Activated B cell treated with CpG ODN at 0.5 μM for 24 hours (primary cell): Measurements from ENCODE around the gene SFRP2. TPM values are rescaled to one million over a fixed set of nuclear protein-coding genes. Genes with fewer than 3 reads are reported as not detected.

Source experiments
- ATAC-seq: fragments of 200-7000 bp; cut with Tn5 transposase; one replicate; pipeline ENCODE4 v1.10.0; 2021; ENCODE audit warnings: low read depth, mild to moderate bottlenecking, moderate library complexity
- CTCF ChIA-PET: fragments of 350-600 bp; sonication (Branson Sonifier 250); formaldehyde crosslinking; loops from one replicate; lab custom pipeline; 2021; ENCODE audit warnings: antibody characterized with exemption; lab: Charles Lee
- POLR2A ChIA-PET: fragments of 350-600 bp; sonication (Branson Sonifier 250); formaldehyde crosslinking; loops from one replicate; lab custom pipeline; 2021; ENCODE audit warnings: antibody characterized with exemption; lab: Charles Lee
- DNase-seq: peaks from one replicate; pipeline ENCODE4 v3.0.0; 2022
- H3K27ac Mint-ChIP-seq: one replicate; pipeline ENCODE4 v1.8.0; 2020; ENCODE audit warnings: mixed read lengths
- H3K27me3 Mint-ChIP-seq: one replicate; pipeline ENCODE4 v1.8.0; 2021; ENCODE audit warnings: mixed read lengths
- H3K36me3 Mint-ChIP-seq: one replicate; pipeline ENCODE4 v1.8.0; 2021; ENCODE audit warnings: low read depth, mixed read lengths
- H3K4me1 Mint-ChIP-seq: one replicate; pipeline ENCODE4 v1.8.0; 2021; ENCODE audit warnings: mixed read lengths
- H3K4me3 Mint-ChIP-seq: one replicate; pipeline ENCODE4 v1.8.0; 2020; ENCODE audit warnings: mild to moderate bottlenecking, mixed read lengths
- H3K9me3 Mint-ChIP-seq: one replicate; pipeline ENCODE4 v1.8.0; 2020; ENCODE audit warnings: mixed read lengths
- intact Hi-C: fragments of 100-400 bp; cut with micrococcal nuclease; formaldehyde crosslinking; loops from one replicate; pipeline ENCODE4 v1.15.1; 2024
- total RNA-seq: library from RNA; stranded (reverse); gene quantifications from 2 replicates; pipeline ENCODE4 v1.2.3, GENCODE V29; 2022
- TF ChIP-seq, protein P1 (sequence below): fragments of 200-600 bp; IDR thresholded peaks from one replicate; pipeline ENCODE4 v1.8.0; 2022; ENCODE audit warnings: antibody characterized with exemption, mild to moderate bottlenecking

SFRP2 gene
- total RNA-seq, 1 donor from 2014 or later = not detected

DNA sequence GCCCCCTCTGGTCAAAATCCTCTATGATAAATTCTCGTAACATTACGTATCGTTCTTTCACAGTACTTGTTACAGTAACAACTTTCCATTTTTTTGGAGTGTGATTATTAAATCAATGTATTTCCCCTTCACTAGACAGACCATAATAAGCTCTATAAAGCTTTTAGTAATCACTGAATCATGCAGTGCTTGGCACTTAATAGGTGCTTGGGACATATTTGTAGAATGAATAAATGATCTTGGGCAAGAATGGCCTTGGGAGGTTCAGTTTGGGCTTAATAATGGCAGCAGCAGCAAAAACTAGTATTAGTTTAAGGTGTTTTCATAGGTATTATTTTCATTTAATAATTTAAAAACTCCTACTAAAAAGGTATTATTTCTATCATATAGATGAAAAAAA, 33.4 kb upstream of the SFRP2 start:
- no peak overlapping the region for H3K4me3 Mint-ChIP-seq
- no peaks in the 10 kb centered on the region for H3K4me1 Mint-ChIP-seq
- TF ChIP-seq, protein P1, sequence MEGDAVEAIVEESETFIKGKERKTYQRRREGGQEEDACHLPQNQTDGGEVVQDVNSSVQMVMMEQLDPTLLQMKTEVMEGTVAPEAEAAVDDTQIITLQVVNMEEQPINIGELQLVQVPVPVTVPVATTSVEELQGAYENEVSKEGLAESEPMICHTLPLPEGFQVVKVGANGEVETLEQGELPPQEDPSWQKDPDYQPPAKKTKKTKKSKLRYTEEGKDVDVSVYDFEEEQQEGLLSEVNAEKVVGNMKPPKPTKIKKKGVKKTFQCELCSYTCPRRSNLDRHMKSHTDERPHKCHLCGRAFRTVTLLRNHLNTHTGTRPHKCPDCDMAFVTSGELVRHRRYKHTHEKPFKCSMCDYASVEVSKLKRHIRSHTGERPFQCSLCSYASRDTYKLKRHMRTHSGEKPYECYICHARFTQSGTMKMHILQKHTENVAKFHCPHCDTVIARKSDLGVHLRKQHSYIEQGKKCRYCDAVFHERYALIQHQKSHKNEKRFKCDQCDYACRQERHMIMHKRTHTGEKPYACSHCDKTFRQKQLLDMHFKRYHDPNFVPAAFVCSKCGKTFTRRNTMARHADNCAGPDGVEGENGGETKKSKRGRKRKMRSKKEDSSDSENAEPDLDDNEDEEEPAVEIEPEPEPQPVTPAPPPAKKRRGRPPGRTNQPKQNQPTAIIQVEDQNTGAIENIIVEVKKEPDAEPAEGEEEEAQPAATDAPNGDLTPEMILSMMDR = no peak
- ATAC-seq (no peak), DNase-seq (no peak)
- intact Hi-C loops = no loop called here
- H3K36me3 Mint-ChIP-seq = no peaks in the 10 kb centered on the region
- peaks cover 2% of the 10 kb centered on the region for H3K9me3 Mint-ChIP-seq
- H3K27ac Mint-ChIP-seq = no peak overlapping the region
- ChIA-PET POLR2A (no interaction called here), CTCF (no interaction called here)
- peaks cover 7% of the 10 kb centered on the region for H3K27me3 Mint-ChIP-seq

GRCh38 chr4:153817466-153817865, 28.6 kb upstream of the SFRP2 start:
- H3K27ac Mint-ChIP-seq = no peak overlapping the region
- CTCF ChIA-PET = no interaction called here
- intact Hi-C loops = no loop called here

DNA sequence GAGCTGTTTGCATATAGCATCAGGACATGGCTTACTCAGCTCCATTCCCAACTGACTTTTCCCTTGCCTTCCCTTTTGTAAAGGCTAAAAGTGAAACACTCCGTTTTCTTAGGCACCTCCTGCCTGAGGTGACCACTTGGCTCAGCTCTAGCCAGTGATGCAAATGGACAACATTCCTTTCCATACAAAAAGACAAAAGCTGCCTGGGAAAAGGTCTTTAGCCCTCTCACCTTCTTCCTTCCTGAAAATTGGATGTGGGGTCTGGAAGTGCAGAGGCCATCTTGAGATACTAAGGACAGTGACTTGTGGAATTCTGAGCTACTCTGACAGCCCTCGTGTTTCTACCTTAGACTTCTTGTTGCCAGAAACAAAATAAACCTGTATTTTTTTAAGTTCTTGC, 27.7 kb upstream of the SFRP2 start:
- CTCF ChIA-PET = no interaction called here
- ATAC-seq (no peak), DNase-seq (no peak)
- H3K36me3 Mint-ChIP-seq = no peaks in the 10 kb centered on the region
- peaks cover 25% of the 10 kb centered on the region for H3K27me3 Mint-ChIP-seq
- H3K9me3 Mint-ChIP-seq = peaks cover 2% of the 10 kb centered on the region
- no peak overlapping the region for H3K27ac Mint-ChIP-seq
- no peak overlapping the region for H3K4me3 Mint-ChIP-seq
- POLR2A ChIA-PET = no interaction called here
- TF ChIP-seq, protein P1 = no peak
- intact Hi-C loops = no loop called here
- H3K4me1 Mint-ChIP-seq = no peaks in the 10 kb centered on the region

More at GRCh38 chr4:153817466-153817865, 28.6 kb upstream of the SFRP2 start:
- ATAC-seq = no peak
- Mint-ChIP-seq H3K27me3 (peaks cover 24% of the 10 kb centered on the region), H3K9me3 (peaks cover 2% of the 10 kb centered on the region), H3K36me3 (no peaks in the 10 kb centered on the region), H3K4me3 (no peak overlapping the region), H3K4me1 (no peaks in the 10 kb centered on the region)
- no peak for DNase-seq
- POLR2A ChIA-PET = no interaction called here
- TF ChIP-seq, protein P1 = no peak

GRCh38 chr4:153814789-153815188, 25.9 kb upstream of the SFRP2 start:
- ChIA-PET CTCF (no interaction called here), POLR2A (no interaction called here)
- Mint-ChIP-seq H3K4me3 (no peak overlapping the region), H3K27me3 (peaks cover 24% of the 10 kb centered on the region), H3K4me1 (peaks cover 2% of the 10 kb centered on the region), H3K27ac (no peak overlapping the region), H3K9me3 (peaks cover under 1% of the 10 kb centered on the region), H3K36me3 (no peaks in the 10 kb centered on the region)
- TF ChIP-seq, protein P1 = no peak
- intact Hi-C loops = no loop called here
- DNase-seq (no peak), ATAC-seq (no peak)

- H3K4me1 Mint-ChIP-seq = peaks cover 5% of the 10 kb centered on the region
- no peak for DNase-seq
- H3K9me3 Mint-ChIP-seq = no peaks in the 10 kb centered on the region
- no peaks in the 10 kb centered on the region for H3K36me3 Mint-ChIP-seq
- H3K4me3 Mint-ChIP-seq = no peak overlapping the region
- ATAC-seq = peak; percentile 10
- ChIA-PET POLR2A (no interaction called here), CTCF (no interaction called here)
- H3K27me3 Mint-ChIP-seq = peaks cover 16% of the 10 kb centered on the region
- intact Hi-C loops = no loop called here
- H3K27ac Mint-ChIP-seq = no peak overlapping the region
- TF ChIP-seq, protein P1 = no peak
These were observed 21.3 kb upstream of the SFRP2 start for GRCh38 chr4:153809916-153810810.
